A673 (cell line): ENCODE results near the gene CLIC5. TPM values are rescaled to one million over a fixed set of nuclear protein-coding genes. Genes with fewer than 3 reads are reported as not detected.

Source experiments
- BruUV-seq: library from RNA; stranded (reverse); fragments of 400-500 nt; replicated peaks from 2 replicates; lab custom pipeline; 2021; lab: Mats Ljungman, UMichigan
- CTCF ChIA-PET: fragments of 300-600 bp; sonication (Branson Sonifier 250); formaldehyde crosslinking; loops from one replicate; lab custom pipeline; 2022; ENCODE audit warnings: antibody characterized with exemption; lab: Charles Lee
- POLR2A ChIA-PET: fragments of 300-600 bp; sonication (Branson Sonifier 250); formaldehyde crosslinking; loops from one replicate; lab custom pipeline; 2022; ENCODE audit warnings: antibody characterized with exemption; ENCODE audit not compliant: low non-redundant PET; lab: Charles Lee
- DNase-seq: peaks from one replicate; pipeline ENCODE4 v3.0.0-alpha.2; 2015; ENCODE audit warnings: low spot score
- H3K27ac ChIP-seq: fragments of 200-600 bp; sonication (generic); 2 replicates; pipeline ENCODE4 v1.5.1; 2016; ENCODE audit warnings: mixed run types, low read depth, mild to moderate bottlenecking, mixed read lengths, antibody characterized with exemption, low read length; ENCODE audit not compliant: poor library complexity, severe bottlenecking
- H3K27me3 ChIP-seq: fragments of 200-600 bp; sonication (generic); replicated peaks from 2 replicates; pipeline ENCODE4 v1.6.1; 2017; ENCODE audit warnings: mixed run types, low read depth, mild to moderate bottlenecking, mixed read lengths, antibody characterized with exemption, low read length; ENCODE audit not compliant: insufficient read depth, poor library complexity
- H3K36me3 ChIP-seq: fragments of 200-600 bp; sonication (generic); 2 replicates; pipeline ENCODE4 v1.6.1; 2016; ENCODE audit warnings: mixed run types, mild to moderate bottlenecking, mixed read lengths, antibody characterized with exemption, low read length; ENCODE audit not compliant: insufficient read depth, poor library complexity, severe bottlenecking
- H3K4me1 ChIP-seq: fragments of 200-600 bp; sonication (generic); 2 replicates; pipeline ENCODE4 v1.6.1; 2017; ENCODE audit warnings: mixed run types, mild to moderate bottlenecking, mixed read lengths, antibody characterized with exemption, low read length; ENCODE audit not compliant: insufficient read depth, poor library complexity, severe bottlenecking
- H3K4me3 ChIP-seq: fragments of 200-600 bp; sonication (generic); 2 replicates; pipeline ENCODE4 v1.5.1; 2016; ENCODE audit warnings: low read depth, mixed run types, mild to moderate bottlenecking, mixed read lengths, low read length; ENCODE audit not compliant: poor library complexity, severe bottlenecking
- H3K9me3 ChIP-seq: fragments of 200-600 bp; sonication (generic); 2 replicates; pipeline ENCODE4 v1.6.1; 2016; ENCODE audit warnings: mixed run types, low read depth, mild to moderate bottlenecking, mixed read lengths, antibody characterized with exemption, low read length; ENCODE audit not compliant: poor library complexity, severe bottlenecking
- EZH2 ChIP-seq: fragments of 200-600 bp; sonication (generic); IDR thresholded peaks from 2 replicates; pipeline ENCODE4 v1.6.1; 2017; ENCODE audit warnings: borderline replicate concordance, low read depth, mild to moderate bottlenecking, mixed read lengths, antibody characterized with exemption, low read length; ENCODE audit not compliant: poor library complexity, severe bottlenecking
- intact Hi-C: fragments of 100-400 bp; cut with micrococcal nuclease; formaldehyde crosslinking; loops from one replicate; pipeline ENCODE4 v1.10.0; 2022; ENCODE audit not compliant: unreplicated experiment
- total RNA-seq: library from RNA; stranded (reverse); gene quantifications from 2 replicates; pipeline ENCODE4 v1.2.3, GENCODE V29; 2021
- TF ChIP-seq, protein P1 (sequence below): fragments of 300-800, 200-600 bp; sonication (generic); conservative IDR thresholded peaks from 2 replicates; pipeline ENCODE4 v1.5.1; 2017; ENCODE audit warnings: low read depth, mild to moderate bottlenecking, antibody characterized with exemption, low read length, moderate library complexity, mixed read lengths

CLIC5 gene
- total RNA-seq, 1 experiment from 2014 or later = not detected

DNA sequence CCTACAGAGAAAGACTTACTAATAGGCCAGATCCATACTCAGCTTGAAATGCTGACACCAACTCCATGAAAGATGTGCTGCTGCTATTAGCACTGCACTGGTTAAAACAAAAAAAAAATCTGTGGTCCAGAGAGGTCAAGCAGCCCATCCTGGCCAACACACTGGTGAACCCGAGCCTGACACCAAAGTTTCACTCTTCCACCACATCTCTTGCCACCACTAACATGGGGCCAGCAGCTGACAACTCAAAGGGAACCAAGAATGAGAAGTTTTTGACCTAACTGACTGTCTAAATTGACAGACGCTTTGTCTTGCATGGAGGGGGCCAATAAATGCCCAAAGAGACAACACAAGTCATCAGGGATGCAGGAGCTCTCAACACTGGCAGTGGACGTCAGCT lies 5.4 kb downstream of the CLIC5 start:
- intact Hi-C loops = no loop called here
- CTCF ChIA-PET = no interaction called here
- BruUV-seq = no TSS peak

DNA sequence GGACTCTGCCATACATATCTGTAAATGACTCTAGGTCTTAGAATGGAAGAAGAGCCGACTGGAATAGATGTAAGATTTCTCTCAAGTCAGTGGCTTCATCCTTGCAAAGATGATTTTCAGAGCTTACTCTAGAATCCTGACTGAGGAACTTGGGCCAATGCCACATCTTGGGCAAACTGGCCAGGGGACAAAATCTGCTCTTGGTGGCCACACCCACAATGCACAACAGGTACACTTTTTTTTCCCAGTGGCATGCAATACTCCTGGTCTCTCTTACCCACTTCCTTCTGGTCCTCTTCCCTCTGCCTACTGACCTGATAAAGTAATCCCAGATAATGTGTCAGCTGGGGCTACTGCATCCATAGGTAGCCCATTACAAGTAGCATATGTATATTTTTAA lies 13.4 kb downstream of the CLIC5 start:
- no peak overlapping the region for H3K27ac ChIP-seq
- no peaks in the 10 kb centered on the region for H3K36me3 ChIP-seq
- H3K4me1 ChIP-seq = no peaks in the 10 kb centered on the region
- no peak overlapping the region for H3K4me3 ChIP-seq
- ChIA-PET CTCF (no interaction called here), POLR2A (no interaction called here)
- intact Hi-C loops = no loop called here
- BruUV-seq = no TSS peak
- H3K9me3 ChIP-seq = no peaks in the 10 kb centered on the region
- no peak for TF ChIP-seq EZH2
- TF ChIP-seq, protein P1, sequence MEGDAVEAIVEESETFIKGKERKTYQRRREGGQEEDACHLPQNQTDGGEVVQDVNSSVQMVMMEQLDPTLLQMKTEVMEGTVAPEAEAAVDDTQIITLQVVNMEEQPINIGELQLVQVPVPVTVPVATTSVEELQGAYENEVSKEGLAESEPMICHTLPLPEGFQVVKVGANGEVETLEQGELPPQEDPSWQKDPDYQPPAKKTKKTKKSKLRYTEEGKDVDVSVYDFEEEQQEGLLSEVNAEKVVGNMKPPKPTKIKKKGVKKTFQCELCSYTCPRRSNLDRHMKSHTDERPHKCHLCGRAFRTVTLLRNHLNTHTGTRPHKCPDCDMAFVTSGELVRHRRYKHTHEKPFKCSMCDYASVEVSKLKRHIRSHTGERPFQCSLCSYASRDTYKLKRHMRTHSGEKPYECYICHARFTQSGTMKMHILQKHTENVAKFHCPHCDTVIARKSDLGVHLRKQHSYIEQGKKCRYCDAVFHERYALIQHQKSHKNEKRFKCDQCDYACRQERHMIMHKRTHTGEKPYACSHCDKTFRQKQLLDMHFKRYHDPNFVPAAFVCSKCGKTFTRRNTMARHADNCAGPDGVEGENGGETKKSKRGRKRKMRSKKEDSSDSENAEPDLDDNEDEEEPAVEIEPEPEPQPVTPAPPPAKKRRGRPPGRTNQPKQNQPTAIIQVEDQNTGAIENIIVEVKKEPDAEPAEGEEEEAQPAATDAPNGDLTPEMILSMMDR = no peak
- H3K27me3 ChIP-seq = peaks cover 4% of the 10 kb centered on the region
- no peak for DNase-seq

More for the DNA sequence above, 5.4 kb downstream of the CLIC5 start:
- no peak for DNase-seq
- no peaks in the 10 kb centered on the region for H3K4me1 ChIP-seq
- H3K27me3 ChIP-seq = peaks cover 62% of the 10 kb centered on the region
- POLR2A ChIA-PET = no interaction called here
- no peak overlapping the region for H3K4me3 ChIP-seq
- no peaks in the 10 kb centered on the region for H3K9me3 ChIP-seq
- H3K27ac ChIP-seq = no peak overlapping the region
- TF ChIP-seq EZH2 = no peak
- TF ChIP-seq, protein P1 = no peak
- H3K36me3 ChIP-seq = no peaks in the 10 kb centered on the region

DNA sequence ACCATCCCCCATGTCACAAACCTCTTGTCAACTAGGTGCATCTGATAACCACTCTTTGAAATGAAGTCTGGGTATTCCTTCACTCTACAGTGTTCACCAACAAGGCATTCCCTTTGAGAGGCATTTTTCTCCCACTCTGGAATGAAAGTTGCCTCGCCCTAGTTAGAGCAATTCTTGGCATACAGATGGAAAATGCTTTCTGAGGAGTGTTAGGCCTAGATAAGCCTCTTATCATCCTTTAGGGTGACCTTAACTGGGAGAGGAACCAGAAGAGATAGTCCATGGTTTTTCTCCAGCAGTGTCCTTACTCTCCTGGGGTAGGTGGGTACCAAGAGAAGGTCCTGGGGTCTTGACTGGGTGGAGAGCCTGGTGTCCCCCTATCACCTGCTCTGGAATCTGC lies 14.8 kb downstream of the CLIC5 start:
- TF ChIP-seq EZH2 = no peak
- TF ChIP-seq, protein P1 = no peak
- intact Hi-C loops = no loop called here
- Histone ChIP-seq H3K36me3 (no peaks in the 10 kb centered on the region), H3K9me3 (no peaks in the 10 kb centered on the region), H3K27me3 (peaks cover 4% of the 10 kb centered on the region), H3K4me1 (no peaks in the 10 kb centered on the region), H3K4me3 (no peak overlapping the region), H3K27ac (no peak overlapping the region)
- ChIA-PET POLR2A (no interaction called here), CTCF (no interaction called here)
- no peak for DNase-seq
- no TSS peak for BruUV-seq
